Thyroid gland (tissue), 4 donors: ENCODE results near the gene SYNGR4. TPM values are rescaled to one million over a fixed set of nuclear protein-coding genes. Genes with fewer than 3 reads are reported as not detected.
A peak's percentile ranks its signal among the peaks of the same experiment; 100 is the strongest.

Experiments
- DNase-seq, 2 donors: peaks; one replicate each; pipeline ENCODE4 v3.0.0-alpha.2; 2019
- H3K27ac ChIP-seq, 3 donors: fragments of 200-600 bp; sonication (generic); 1 replicate in 2 of 3; 2 replicates in 1 of 3; pipeline ENCODE4 v1.5.1; 2016 to 2019; ENCODE audit warnings: mild to moderate bottlenecking in 1 of 3, moderate library complexity in 1 of 3
- H3K27me3 ChIP-seq: fragments of 200-600 bp; sonication (generic); one replicate; pipeline ENCODE4 v1.5.1; 2019
- H3K36me3 ChIP-seq, 2 donors: fragments of 200-600 bp; sonication (generic); one replicate each; pipeline ENCODE4 v1.5.1; 2016 to 2019
- H3K4me1 ChIP-seq, 2 donors: fragments of 200-600 bp; sonication (generic); one replicate each; pipeline ENCODE4 v1.5.1; 2017 to 2019
- H3K4me3 ChIP-seq, 3 donors: fragments of 200-600 bp; sonication (generic); replicated peaks in 1 of 3; 1 replicate in 2 of 3; 2 replicates in 1 of 3; pipeline ENCODE4 v1.5.1; 2016; ENCODE audit warnings: mild to moderate bottlenecking in 1 of 3
- H3K9me3 ChIP-seq: fragments of 200-600 bp; sonication (generic); one replicate; pipeline ENCODE4 v1.5.1; 2017
- POLR2A ChIP-seq, 2 donors: fragments of 450-650 bp; IDR thresholded peaks; one replicate each; pipeline ENCODE4 v1.6.1; 2017; ENCODE audit warnings: antibody characterized with exemption in 2 of 2, mild to moderate bottlenecking in 2 of 2, moderate library complexity in 1 of 2
- WGBS, 2 donors: methylation state at CpG; one replicate each; pipeline ENCODE4 v1.1.5; 2017; 5-methylcytosine and 5-hydroxymethylcytosine counted together
- intact Hi-C: fragments of 100-400 bp; cut with DNase I; formaldehyde crosslinking; loops from one replicate; pipeline ENCODE4 v1.15.1; 2023
- total RNA-seq, 4 donors: library from RNA; depleted of rRNA; stranded (reverse); fragments of >200 nt; gene quantifications; one replicate each; pipeline ENCODE4 v1.2.3, GENCODE V29; 2016
- TF ChIP-seq, protein P1 (sequence below), 6 experiments: fragments of 200-600 bp in 3 of 6; fragments of 450-650 bp in 3 of 6; sonication (generic) in 3 of 6; IDR thresholded peaks; one replicate each; pipeline ENCODE4 v1.5.1; 2016 to 2019; ENCODE audit warnings: antibody characterized with exemption in 6 of 6, mild to moderate bottlenecking in 2 of 6, inconsistent platforms in 1 of 6, moderate library complexity in 1 of 6

Gene SYNGR4
- total RNA-seq, 4 donors from 2014 or later: not detected

DNA sequence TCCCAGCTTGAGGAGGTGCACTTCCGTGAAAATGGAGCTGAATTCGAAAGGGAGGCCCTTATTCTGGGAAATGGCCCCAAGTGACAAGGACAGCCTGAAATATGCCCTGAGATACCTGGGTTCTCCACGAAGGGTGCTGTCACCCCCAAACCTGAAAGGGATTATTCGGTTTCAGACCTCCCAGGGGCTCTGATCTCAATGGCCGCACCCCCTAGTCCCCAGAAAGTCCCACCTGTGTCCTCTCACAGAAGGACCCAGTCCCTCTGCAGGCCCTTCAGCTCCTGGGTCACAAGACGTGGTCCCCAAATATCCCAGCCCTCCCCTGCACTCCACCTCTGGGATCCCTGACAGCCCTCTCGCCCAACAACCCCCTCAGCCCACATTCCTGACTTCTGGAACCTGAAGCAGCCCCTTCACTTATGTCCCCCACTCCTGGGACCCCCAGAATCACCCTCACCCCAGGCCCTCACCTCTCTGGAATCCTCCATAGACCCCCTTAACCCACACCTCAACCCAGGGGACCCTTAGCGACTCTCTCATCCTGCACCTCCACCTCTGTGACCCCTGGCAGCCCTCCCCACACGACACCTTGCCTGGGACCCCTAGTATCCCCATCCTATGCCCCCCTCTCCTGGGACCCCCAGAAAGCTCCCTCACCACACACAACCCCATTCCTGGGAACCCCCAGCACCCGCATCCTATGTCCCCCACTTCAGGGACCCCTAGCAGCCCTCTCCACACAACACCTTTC, 606 bp downstream of the SYNGR4 start:
- WGBS, 2 donors: 66 to 77% methylated on average over 9 to 10 of the region's 10 CpGs
- intact Hi-C loops: no loop called here
- TF ChIP-seq, protein P1, sequence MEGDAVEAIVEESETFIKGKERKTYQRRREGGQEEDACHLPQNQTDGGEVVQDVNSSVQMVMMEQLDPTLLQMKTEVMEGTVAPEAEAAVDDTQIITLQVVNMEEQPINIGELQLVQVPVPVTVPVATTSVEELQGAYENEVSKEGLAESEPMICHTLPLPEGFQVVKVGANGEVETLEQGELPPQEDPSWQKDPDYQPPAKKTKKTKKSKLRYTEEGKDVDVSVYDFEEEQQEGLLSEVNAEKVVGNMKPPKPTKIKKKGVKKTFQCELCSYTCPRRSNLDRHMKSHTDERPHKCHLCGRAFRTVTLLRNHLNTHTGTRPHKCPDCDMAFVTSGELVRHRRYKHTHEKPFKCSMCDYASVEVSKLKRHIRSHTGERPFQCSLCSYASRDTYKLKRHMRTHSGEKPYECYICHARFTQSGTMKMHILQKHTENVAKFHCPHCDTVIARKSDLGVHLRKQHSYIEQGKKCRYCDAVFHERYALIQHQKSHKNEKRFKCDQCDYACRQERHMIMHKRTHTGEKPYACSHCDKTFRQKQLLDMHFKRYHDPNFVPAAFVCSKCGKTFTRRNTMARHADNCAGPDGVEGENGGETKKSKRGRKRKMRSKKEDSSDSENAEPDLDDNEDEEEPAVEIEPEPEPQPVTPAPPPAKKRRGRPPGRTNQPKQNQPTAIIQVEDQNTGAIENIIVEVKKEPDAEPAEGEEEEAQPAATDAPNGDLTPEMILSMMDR (IDR thresholded peaks at IDR 0.05): no peak
- TF ChIP-seq POLR2A (IDR thresholded peaks at IDR 0.05): no peak
- no peaks in the 10 kb centered on the region for H3K36me3 ChIP-seq
- H3K4me3 ChIP-seq: peak overlapping the region in 1 of 3 donors; percentile 6
- no peaks in the 10 kb centered on the region for H3K9me3 ChIP-seq
- H3K27ac ChIP-seq: peak overlapping the region; percentile 34 to 96 (median 94)
- no peaks in the 10 kb centered on the region for H3K27me3 ChIP-seq
- peaks cover 4 to 9% of the 10 kb centered on the region in 2 donors for H3K4me1 ChIP-seq
- peak in 1 of 2 donors; percentile 12 for DNase-seq

DNA sequence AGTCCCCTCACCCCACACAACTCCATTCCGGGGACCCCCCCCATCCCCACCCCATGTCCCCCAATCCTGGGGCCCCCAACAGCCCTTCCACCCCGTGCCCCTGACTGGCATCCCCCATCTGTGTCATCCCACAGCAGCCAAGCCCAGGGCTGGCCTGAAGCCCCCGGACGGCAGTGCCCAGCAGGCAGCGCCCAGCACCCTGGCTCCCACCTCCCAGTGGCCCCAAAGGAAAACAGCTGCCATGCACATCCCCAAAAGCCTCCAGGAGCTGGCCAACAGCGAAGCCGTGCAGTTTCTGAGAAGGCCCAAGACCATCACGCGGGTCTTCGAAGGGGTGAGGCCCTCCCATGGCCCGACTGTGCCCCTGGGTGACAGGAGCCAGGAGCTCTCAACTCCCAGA, 1.4 kb downstream of the SYNGR4 start:
- Histone ChIP-seq H3K9me3 (no peaks in the 10 kb centered on the region), H3K27ac (no peak overlapping the region), H3K4me1 (peaks cover 4 to 9% of the 10 kb centered on the region in 2 donors), H3K27me3 (no peaks in the 10 kb centered on the region), H3K36me3 (no peaks in the 10 kb centered on the region), H3K4me3 (no peak overlapping the region)
- intact Hi-C loops: no loop called here
- 92 to 94% methylated on average over 9 to 11 of the region's 11 CpGs for WGBS, 2 donors
- no peak for DNase-seq
- no peak for TF ChIP-seq POLR2A (IDR thresholded peaks at IDR 0.05)
- TF ChIP-seq, protein P1 (IDR thresholded peaks at IDR 0.05): no peak

DNA sequence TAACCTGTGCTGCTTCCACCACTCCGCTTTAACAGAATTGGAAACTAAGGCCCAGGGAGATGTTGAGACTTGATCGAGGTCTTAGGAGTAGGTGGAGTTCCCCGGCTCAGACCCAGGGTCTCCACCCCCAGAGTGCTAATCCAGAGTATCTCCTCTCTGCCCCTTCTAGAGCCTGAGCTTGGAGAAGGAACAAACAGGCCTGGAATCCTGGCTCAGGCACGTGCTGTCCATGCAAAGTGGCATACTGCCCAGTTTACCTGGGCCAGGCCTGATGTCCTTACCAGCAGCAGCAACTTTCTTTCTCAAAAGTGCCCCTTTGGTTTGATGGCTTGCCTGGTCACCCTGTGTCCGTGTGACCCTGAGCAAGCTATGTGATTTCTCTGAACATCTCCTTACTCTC, 3.7 kb downstream of the SYNGR4 start:
- peak; percentile 72 to 74 for DNase-seq
- Histone ChIP-seq H3K27me3 (no peaks in the 10 kb centered on the region), H3K36me3 (no peaks in the 10 kb centered on the region), H3K4me1 (peaks cover 4 to 9% of the 10 kb centered on the region in 2 donors), H3K27ac (peak overlapping the region in 1 of 3 donors; percentile 9), H3K9me3 (no peaks in the 10 kb centered on the region), H3K4me3 (no peak overlapping the region)
- WGBS, 2 donors: 58 to 71% methylated on average over 3 to 5 of the region's 5 CpGs
- intact Hi-C loops: no loop called here
- no peak for TF ChIP-seq POLR2A (IDR thresholded peaks at IDR 0.05)
- TF ChIP-seq, protein P1 (IDR thresholded peaks at IDR 0.05): no peak

DNA sequence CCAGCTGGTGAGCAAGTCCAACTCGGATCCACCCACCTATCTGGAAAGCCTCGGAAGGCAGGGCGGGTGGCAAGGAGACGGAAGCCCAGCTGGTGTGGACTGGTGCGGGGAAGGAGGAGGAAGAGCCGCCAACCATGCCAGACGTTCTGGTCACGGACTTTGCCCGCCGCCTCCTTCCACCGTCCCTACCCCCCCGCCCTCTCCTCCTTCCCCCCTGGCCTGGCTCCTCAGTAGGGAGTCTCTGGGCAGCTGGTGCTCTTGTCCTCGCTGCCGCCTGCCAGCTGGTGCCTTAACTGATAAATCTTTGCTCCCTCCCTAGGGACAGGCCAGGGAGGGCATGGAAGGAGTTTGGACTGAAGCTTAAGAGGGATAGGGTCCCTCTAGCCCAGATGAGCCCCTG, 4.8 kb downstream of the SYNGR4 start:
- Histone ChIP-seq H3K36me3 (no peaks in the 10 kb centered on the region), H3K27ac (no peak overlapping the region), H3K4me1 (peaks cover 0 to 4% of the 10 kb centered on the region in 2 donors), H3K9me3 (no peaks in the 10 kb centered on the region), H3K27me3 (no peaks in the 10 kb centered on the region), H3K4me3 (no peak overlapping the region)
- TF ChIP-seq POLR2A (IDR thresholded peaks at IDR 0.05): no peak
- TF ChIP-seq, protein P1 (IDR thresholded peaks at IDR 0.05): no peak
- WGBS, 2 donors: 85 to 87% methylated on average over 10 to 13 of the region's 14 CpGs
- intact Hi-C loops: no loop called here
- peak in 1 of 2 donors; percentile 19 for DNase-seq

DNA sequence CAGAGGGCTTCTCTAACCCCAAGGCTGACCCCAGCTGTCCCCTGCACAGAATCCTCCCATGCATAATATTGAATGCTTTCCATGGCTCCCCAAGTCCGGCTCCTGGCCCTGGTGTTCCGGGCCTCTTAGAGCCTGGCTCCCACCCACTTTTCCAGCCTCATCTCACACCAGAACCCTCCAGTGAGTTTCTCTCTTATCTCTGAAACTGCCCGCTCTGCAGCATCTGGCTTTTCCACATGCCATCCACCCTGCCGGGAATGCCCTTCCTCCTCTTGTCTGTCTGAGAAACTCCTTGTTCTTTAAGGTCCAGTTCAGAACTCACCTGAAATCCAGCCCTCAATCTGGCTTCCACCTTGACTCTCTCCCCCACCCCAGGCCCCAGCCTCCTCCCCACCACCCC, 6.8 kb downstream of the SYNGR4 start:
- Histone ChIP-seq H3K9me3 (no peaks in the 10 kb centered on the region), H3K4me3 (no peak overlapping the region), H3K36me3 (no peaks in the 10 kb centered on the region), H3K4me1 (no peaks in the 10 kb centered on the region), H3K27ac (no peak overlapping the region), H3K27me3 (no peaks in the 10 kb centered on the region)
- WGBS, 2 donors: 81 to 82% methylated on average over 4 of the region's 4 CpGs
- intact Hi-C loops: no loop called here
- TF ChIP-seq, protein P1 (IDR thresholded peaks at IDR 0.05): no peak
- TF ChIP-seq POLR2A (IDR thresholded peaks at IDR 0.05): no peak
- DNase-seq: no peak
